PC-9 (cell line): ENCODE measurements around the gene WDR5.

Experiments used
- EZH2 ChIP-seq: fragments of 200-600 bp; sonication (generic); IDR thresholded peaks from 2 replicates; pipeline ENCODE4 v1.8.0; 2017; ENCODE audit warnings: antibody characterized with exemption, low read depth
- TF ChIP-seq, protein P1 (sequence below): fragments of 200-600 bp; sonication (generic); conservative IDR thresholded peaks from 2 replicates; pipeline ENCODE4 v1.6.1; 2017; ENCODE audit warnings: mixed run types, antibody characterized with exemption, mild to moderate bottlenecking, moderate library complexity

DNA sequence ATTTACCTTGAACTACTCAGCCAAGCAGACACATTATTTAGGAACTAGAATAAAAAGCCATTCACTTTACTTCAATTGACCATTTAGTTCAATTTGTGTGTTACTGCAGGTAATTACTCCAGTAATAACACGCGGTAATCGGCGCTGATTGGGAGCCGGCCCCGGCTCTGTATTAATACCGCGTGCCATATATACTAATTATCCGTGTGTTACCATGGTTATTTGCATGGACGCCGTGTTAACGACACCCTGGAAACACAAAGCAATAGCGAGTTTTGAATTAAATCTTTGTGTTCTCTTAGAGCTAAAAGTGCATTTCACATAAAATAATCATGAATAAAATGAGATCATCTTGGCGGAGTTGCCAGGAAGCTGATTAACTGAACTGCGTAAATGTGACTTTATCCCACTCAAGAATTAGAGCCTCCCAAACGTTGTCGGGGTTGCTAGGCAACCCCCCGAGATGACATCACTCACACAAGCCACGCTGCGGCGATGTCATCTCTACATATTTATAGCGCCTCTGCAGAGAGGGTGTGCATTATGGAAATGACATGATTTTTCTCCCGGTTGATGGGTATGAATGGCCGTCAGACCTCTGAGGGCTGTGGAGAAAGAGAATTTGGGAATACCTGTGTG, 69.9 kb downstream of the WDR5 start:
- TF ChIP-seq, protein P1, sequence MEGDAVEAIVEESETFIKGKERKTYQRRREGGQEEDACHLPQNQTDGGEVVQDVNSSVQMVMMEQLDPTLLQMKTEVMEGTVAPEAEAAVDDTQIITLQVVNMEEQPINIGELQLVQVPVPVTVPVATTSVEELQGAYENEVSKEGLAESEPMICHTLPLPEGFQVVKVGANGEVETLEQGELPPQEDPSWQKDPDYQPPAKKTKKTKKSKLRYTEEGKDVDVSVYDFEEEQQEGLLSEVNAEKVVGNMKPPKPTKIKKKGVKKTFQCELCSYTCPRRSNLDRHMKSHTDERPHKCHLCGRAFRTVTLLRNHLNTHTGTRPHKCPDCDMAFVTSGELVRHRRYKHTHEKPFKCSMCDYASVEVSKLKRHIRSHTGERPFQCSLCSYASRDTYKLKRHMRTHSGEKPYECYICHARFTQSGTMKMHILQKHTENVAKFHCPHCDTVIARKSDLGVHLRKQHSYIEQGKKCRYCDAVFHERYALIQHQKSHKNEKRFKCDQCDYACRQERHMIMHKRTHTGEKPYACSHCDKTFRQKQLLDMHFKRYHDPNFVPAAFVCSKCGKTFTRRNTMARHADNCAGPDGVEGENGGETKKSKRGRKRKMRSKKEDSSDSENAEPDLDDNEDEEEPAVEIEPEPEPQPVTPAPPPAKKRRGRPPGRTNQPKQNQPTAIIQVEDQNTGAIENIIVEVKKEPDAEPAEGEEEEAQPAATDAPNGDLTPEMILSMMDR = no peak
- TF ChIP-seq EZH2 = no peak
